CD4-positive, alpha-beta T cell (primary cell): ENCODE measurements around the gene CDK4. TPM values are rescaled to one million over a fixed set of nuclear protein-coding genes. Genes with fewer than 3 reads are reported as not detected.

Experiments used
- ATAC-seq: fragments of 200-7000 bp; cut with Tn5 transposase; one replicate; pipeline ENCODE4 v1.10.0; 2022; ENCODE audit warnings: mild to moderate bottlenecking; ENCODE audit not compliant: poor library complexity
- CTCF ChIA-PET: fragments of 350-600 bp; sonication (Branson Sonifier 250); formaldehyde crosslinking; loops from one replicate; lab custom pipeline; 2021; ENCODE audit warnings: antibody characterized with exemption, inconsistent platforms; lab: Charles Lee
- POLR2A ChIA-PET: fragments of 350-600 bp; sonication (Branson Sonifier 250); formaldehyde crosslinking; loops from one replicate; lab custom pipeline; 2021; ENCODE audit warnings: antibody characterized with exemption, inconsistent platforms; lab: Charles Lee
- DNase-seq, 14 experiments: peaks; one replicate each; pipeline ENCODE4 v3.0.0-alpha.2; 2013 to 2020; ENCODE audit warnings: mixed read lengths in 2 of 14
- H3K27ac ChIP-seq, 2 donors: one replicate each; pipeline versions ENCODE4 v1.5.1 to v1.7.0; 2013; ENCODE audit warnings: low read length in 2 of 2, low read depth in 1 of 2, mild to moderate bottlenecking in 1 of 2
- H3K27me3 ChIP-seq, 2 experiments: 1 replicate in 1 of 2; 2 replicates in 1 of 2; pipeline versions ENCODE4 v1.6.1 to v1.7.0; 2013; ENCODE audit warnings: low read length in 2 of 2, control low read depth in 1 of 2, mild to moderate bottlenecking in 1 of 2, moderate library complexity in 1 of 2; ENCODE audit not compliant: insufficient read depth in 2 of 2, control insufficient read depth in 1 of 2
- H3K36me3 ChIP-seq: one replicate; pipeline ENCODE4 v1.6.1; 2013; ENCODE audit warnings: low read length, control low read depth; ENCODE audit not compliant: insufficient read depth
- H3K4me1 ChIP-seq: one replicate; pipeline ENCODE4 v1.6.1; 2013; ENCODE audit warnings: low read length, control low read depth; ENCODE audit not compliant: insufficient read depth
- H3K4me3 ChIP-seq: one replicate; pipeline ENCODE4 v1.5.1; 2013; ENCODE audit warnings: mild to moderate bottlenecking, low read length, moderate library complexity
- H3K9me3 ChIP-seq, 2 experiments: 1 replicate in 1 of 2; 2 replicates in 1 of 2; pipeline versions ENCODE4 v1.6.1 to v1.7.0; 2013; ENCODE audit warnings: low read length in 2 of 2, mild to moderate bottlenecking in 2 of 2, control low read depth in 1 of 2, moderate library complexity in 1 of 2; ENCODE audit not compliant: control insufficient read depth in 1 of 2, insufficient read depth in 1 of 2
- H3K27ac Mint-ChIP-seq: one replicate; pipeline ENCODE4 v1.8.0; 2020; ENCODE audit warnings: mixed read lengths
- H3K27me3 Mint-ChIP-seq: one replicate; pipeline ENCODE4 v1.8.0; 2021; ENCODE audit warnings: mixed read lengths
- H3K36me3 Mint-ChIP-seq: one replicate; pipeline ENCODE4 v1.8.0; 2021; ENCODE audit warnings: low read depth, mixed read lengths
- H3K4me1 Mint-ChIP-seq: one replicate; pipeline ENCODE4 v1.8.0; 2021; ENCODE audit warnings: low read depth, mixed read lengths
- H3K4me3 Mint-ChIP-seq: one replicate; pipeline ENCODE4 v1.8.0; 2020; ENCODE audit warnings: mild to moderate bottlenecking, mixed read lengths
- H3K9me3 Mint-ChIP-seq: one replicate; pipeline ENCODE4 v1.8.0; 2020; ENCODE audit warnings: mixed read lengths
- intact Hi-C, 2 experiments: fragments of 100-400 bp; cut with DNase I in 1 of 2; cut with micrococcal nuclease in 1 of 2; formaldehyde crosslinking; loops; one replicate each; pipeline versions ENCODE4 v1.15.1 to v1.9.0; 2023 to 2025; cut with DNase I, micrococcal nuclease
- total RNA-seq, 174 experiments: library from RNA in 2 of 174; stranded (reverse) in 2 of 174; gene quantifications; one replicate each; pipeline ENCODE4 v1.2.3 and lab custom pipeline; 2021 to 2026
- TF ChIP-seq, protein P1 (sequence below): fragments of 200-600 bp; IDR thresholded peaks from one replicate; pipeline ENCODE4 v1.8.0; 2022; ENCODE audit warnings: antibody characterized with exemption, mild to moderate bottlenecking

Gene CDK4
- total RNA-seq, 2 experiments from 2014 or later = 8.7 to 10.8 TPM

GRCh38 chr12:57783861-57784260 is 31.8 kb upstream of the CDK4 start:
- Mint-ChIP-seq H3K27me3 (no peaks in the 10 kb centered on the region), H3K9me3 (no peaks in the 10 kb centered on the region), H3K4me1 (peaks cover 47% of the 10 kb centered on the region), H3K36me3 (peaks cover 50% of the 10 kb centered on the region), H3K4me3 (peak overlapping the region; percentile 80), H3K27ac (peak overlapping the region; percentile 100)
- ATAC-seq (no peak), DNase-seq (no peak)
- H3K4me3 ChIP-seq = no peak overlapping the region
- no peaks in the 10 kb centered on the region for H3K27me3 ChIP-seq
- no peak overlapping the region for H3K27ac ChIP-seq
- ChIA-PET CTCF (interaction anchor here (0.6 to 2.1 kb wide), 3 partner anchors 10 to 148 kb away, joined by 3 to 7 read pairs (median 3); no protein-coding TSS in a partner anchor), POLR2A (interaction anchor here (0.7 to 1.6 kb wide), 2 partner anchors 12 kb away, joined by 3 to 10 read pairs; partner anchors contain the start of genes EEF1AKMT3 and METTL1)
- peaks cover 35% of the 10 kb centered on the region for H3K36me3 ChIP-seq
- intact Hi-C loops = loop anchor here (2.0 to 5.0 kb wide), 2 partner anchors 113 to 123 kb away; no protein-coding TSS in a partner anchor
- H3K9me3 ChIP-seq = no peaks in the 10 kb centered on the region
- TF ChIP-seq, protein P1, sequence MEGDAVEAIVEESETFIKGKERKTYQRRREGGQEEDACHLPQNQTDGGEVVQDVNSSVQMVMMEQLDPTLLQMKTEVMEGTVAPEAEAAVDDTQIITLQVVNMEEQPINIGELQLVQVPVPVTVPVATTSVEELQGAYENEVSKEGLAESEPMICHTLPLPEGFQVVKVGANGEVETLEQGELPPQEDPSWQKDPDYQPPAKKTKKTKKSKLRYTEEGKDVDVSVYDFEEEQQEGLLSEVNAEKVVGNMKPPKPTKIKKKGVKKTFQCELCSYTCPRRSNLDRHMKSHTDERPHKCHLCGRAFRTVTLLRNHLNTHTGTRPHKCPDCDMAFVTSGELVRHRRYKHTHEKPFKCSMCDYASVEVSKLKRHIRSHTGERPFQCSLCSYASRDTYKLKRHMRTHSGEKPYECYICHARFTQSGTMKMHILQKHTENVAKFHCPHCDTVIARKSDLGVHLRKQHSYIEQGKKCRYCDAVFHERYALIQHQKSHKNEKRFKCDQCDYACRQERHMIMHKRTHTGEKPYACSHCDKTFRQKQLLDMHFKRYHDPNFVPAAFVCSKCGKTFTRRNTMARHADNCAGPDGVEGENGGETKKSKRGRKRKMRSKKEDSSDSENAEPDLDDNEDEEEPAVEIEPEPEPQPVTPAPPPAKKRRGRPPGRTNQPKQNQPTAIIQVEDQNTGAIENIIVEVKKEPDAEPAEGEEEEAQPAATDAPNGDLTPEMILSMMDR = no peak
- peaks cover 50% of the 10 kb centered on the region for H3K4me1 ChIP-seq

- intact Hi-C loops = loop anchor here (2.0 to 5.0 kb wide), 2 partner anchors 113 to 124 kb away; no protein-coding TSS in a partner anchor
- Histone ChIP-seq H3K4me1 (peaks cover 54% of the 10 kb centered on the region), H3K4me3 (peak overlapping the region; percentile 89), H3K9me3 (no peaks in the 10 kb centered on the region), H3K27ac (no peak overlapping the region), H3K36me3 (peaks cover 31% of the 10 kb centered on the region), H3K27me3 (no peaks in the 10 kb centered on the region)
- TF ChIP-seq, protein P1 = no peak
- ChIA-PET CTCF (interaction anchor here (0.6 to 2.8 kb wide), 8 partner anchors 9 to 148 kb away, joined by 3 to 20 read pairs (median 4); no protein-coding TSS in a partner anchor), POLR2A (interaction anchor here (0.8 to 2.8 kb wide), 10 partner anchors 10 to 90 kb away, joined by 3 to 10 read pairs (median 4); partner anchors contain the start of genes CTDSP2, EEF1AKMT3, METTL1 and OS9)
- peak overlapping the region; percentile 100 for H3K4me3 Mint-ChIP-seq
- DNase-seq = no peak
- peaks cover 46% of the 10 kb centered on the region for H3K36me3 Mint-ChIP-seq
- no peak for ATAC-seq
- peak overlapping the region; percentile 100 for H3K27ac Mint-ChIP-seq
- no peaks in the 10 kb centered on the region for H3K27me3 Mint-ChIP-seq
- H3K9me3 Mint-ChIP-seq = no peaks in the 10 kb centered on the region
- peaks cover 47% of the 10 kb centered on the region for H3K4me1 Mint-ChIP-seq
Observed at GRCh38 chr12:57783466-57783801, 31.3 kb upstream of the CDK4 start.

DNA sequence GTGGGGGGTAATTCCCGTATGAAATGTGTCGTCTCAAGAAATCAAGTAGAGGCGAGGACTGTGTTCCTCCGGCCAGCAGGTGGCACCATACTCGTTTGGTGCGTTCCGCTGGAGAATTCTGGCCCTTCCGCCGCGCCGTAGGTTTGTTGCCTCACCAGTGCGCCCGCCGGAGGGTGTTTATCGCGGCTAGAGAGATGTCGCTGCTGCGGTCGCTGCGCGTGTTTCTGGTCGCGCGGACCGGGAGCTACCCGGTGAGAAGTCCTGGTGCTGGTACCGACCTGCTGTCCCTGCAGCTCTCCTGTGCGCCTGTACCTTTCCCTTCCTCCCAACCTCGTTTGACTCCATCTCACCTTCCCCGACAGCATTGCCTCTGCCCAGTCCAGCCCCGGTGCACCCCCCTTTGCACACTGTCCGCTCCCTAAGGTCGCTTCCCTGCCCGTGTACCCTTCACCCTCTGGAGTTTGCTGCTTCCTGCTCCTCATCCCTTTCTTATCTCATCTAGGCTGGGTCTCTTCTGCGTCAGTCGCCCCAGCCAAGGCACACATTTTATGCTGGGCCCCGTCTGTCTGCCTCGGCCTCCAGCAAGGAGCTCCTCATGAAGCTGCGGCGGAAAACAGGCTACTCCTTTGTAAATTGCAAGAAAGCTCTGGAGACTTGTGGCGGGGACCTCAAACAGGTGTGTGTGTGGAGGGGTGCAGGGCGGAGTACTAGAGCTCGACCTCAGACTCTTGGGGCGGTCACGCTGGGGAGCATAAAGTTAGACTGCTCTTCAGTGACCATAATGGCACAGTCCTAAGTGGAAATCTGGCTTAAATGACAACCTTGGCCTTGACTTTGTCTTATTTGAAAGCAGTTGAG is 30.7 kb upstream of the CDK4 start, which contains the start of gene TSFM:
Gene TSFM (plus strand): TSS at position 180 of the 858 bp plus-strand sequence. CDS start 15 bp downstream, at position 195.
- CTCF ChIA-PET = interaction anchor here (0.7 to 2.8 kb wide), 11 partner anchors 9 to 157 kb away, joined by 3 to 20 read pairs (median 4); partner anchors contain the start of genes EEF1AKMT3 and METTL1
- Histone ChIP-seq H3K4me1 (peaks cover 58% of the 10 kb centered on the region), H3K27ac (peak within 1 kb of the TSS; percentile 51 to 78), H3K36me3 (peaks cover 26% of the 10 kb centered on the region), H3K27me3 (no peaks in the 10 kb centered on the region), H3K4me3 (peak within 1 kb of the TSS; percentile 89), H3K9me3 (no peaks in the 10 kb centered on the region)
- ATAC-seq (peak; percentile 93), DNase-seq (peak; percentile 93 to 99 (median 98))
- no peaks in the 10 kb centered on the region for H3K9me3 Mint-ChIP-seq
- H3K36me3 Mint-ChIP-seq = peaks cover 41% of the 10 kb centered on the region
- H3K4me3 Mint-ChIP-seq = peak within 1 kb of the TSS; percentile 100
- H3K4me1 Mint-ChIP-seq = peaks cover 47% of the 10 kb centered on the region
- H3K27me3 Mint-ChIP-seq = no peaks in the 10 kb centered on the region
- TF ChIP-seq, protein P1 = peak; percentile 90
- intact Hi-C loops = loop anchor here (1.0 to 5.0 kb wide), 5 partner anchors 11 to 124 kb away; partner anchors contain the start of genes EEF1AKMT3 (in 1 of the 2) and METTL1 (in 1 of the 2)
- peak within 1 kb of the TSS; percentile 100 for H3K27ac Mint-ChIP-seq
- POLR2A ChIA-PET = interaction anchor here (0.6 to 2.8 kb wide), 14 partner anchors 9 to 89 kb away, joined by 3 to 11 read pairs (median 4); partner anchors contain the start of genes AVIL, CTDSP2, CYP27B1 and EEF1AKMT3
